Spleen (tissue), 7 donors: Measurements from ENCODE around the gene NUDT3.

Source experiments
- POLR2AphosphoS5 ChIP-seq, 3 donors: sonication (generic); formaldehyde crosslinking; IDR thresholded peaks; one replicate each; pipeline ENCODE4 v1.5.1; 2017; ENCODE audit warnings: antibody characterized with exemption in 3 of 3
- TF ChIP-seq, protein P1 (sequence below), 11 experiments: fragments of 200-600 bp in 7 of 11; fragments of 450-650 bp in 4 of 11; sonication (generic) in 4 of 11; IDR thresholded peaks in 8 of 11; conservative IDR thresholded peaks in 3 of 11; 1 replicate in 7 of 11; 2 replicates in 4 of 11; pipeline versions ENCODE4 v1.4.0 to v1.8.0; 2016 to 2021; ENCODE audit warnings: antibody characterized with exemption in 11 of 11, inconsistent platforms in 4 of 11, mild to moderate bottlenecking in 1 of 11
- donor health status: DM: no; HTN: no; CAD: no; lungs with moderate emphysema.
- donor health status: DM: no; HTN: no; CAD: no.
- donor health status: DM: no; HTN: no; CAD: no.

DNA sequence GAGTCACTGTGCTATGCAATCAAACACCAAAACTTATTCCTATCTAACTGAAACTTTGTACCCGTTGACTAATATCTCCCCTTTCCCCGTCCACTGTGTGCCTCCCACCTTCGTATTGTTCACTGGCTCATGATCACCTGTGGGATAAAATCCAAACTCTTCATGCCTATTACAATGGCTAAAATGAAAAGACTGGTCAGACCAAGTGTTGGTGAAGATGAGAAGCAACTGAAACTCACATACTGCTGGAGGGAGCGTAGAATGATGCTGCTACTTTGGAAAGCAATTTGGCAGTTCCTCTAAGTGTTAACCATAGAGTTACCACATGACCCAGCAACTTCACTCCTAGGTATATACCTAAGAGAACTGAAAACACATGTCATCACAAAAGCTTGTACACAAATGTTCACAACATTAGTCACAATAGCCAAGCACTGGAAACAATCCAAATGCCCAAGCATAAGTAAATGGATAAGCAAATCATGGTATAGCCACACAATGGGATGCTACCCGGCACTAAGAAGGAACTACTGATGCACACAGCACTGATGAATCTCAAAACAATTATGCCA, 20.3 kb upstream of the NUDT3 start:
- no peak for TF ChIP-seq POLR2AphosphoS5 (IDR thresholded peaks at IDR 0.05)
- TF ChIP-seq, protein P1, sequence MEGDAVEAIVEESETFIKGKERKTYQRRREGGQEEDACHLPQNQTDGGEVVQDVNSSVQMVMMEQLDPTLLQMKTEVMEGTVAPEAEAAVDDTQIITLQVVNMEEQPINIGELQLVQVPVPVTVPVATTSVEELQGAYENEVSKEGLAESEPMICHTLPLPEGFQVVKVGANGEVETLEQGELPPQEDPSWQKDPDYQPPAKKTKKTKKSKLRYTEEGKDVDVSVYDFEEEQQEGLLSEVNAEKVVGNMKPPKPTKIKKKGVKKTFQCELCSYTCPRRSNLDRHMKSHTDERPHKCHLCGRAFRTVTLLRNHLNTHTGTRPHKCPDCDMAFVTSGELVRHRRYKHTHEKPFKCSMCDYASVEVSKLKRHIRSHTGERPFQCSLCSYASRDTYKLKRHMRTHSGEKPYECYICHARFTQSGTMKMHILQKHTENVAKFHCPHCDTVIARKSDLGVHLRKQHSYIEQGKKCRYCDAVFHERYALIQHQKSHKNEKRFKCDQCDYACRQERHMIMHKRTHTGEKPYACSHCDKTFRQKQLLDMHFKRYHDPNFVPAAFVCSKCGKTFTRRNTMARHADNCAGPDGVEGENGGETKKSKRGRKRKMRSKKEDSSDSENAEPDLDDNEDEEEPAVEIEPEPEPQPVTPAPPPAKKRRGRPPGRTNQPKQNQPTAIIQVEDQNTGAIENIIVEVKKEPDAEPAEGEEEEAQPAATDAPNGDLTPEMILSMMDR (IDR thresholded peaks at IDR 0.05 in 8 of 11, conservative IDR thresholded peaks at IDR 0.05 in 3 of 11) = no peak
